ENCODE results near the gene GPC6. TPM values are rescaled to one million over a fixed set of nuclear protein-coding genes. Genes with fewer than 3 reads are reported as not detected.

GPC6 gene
- total and polyA plus RNA-seq, 9 of the 15 experiments (the other 6 are each of a cell fraction or from before 2014, with no cell fraction given) = under 0.01 to 0.20 (median 0.01) TPM; not detected in 4

- TF ChIP-seq KDM1A (IDR thresholded peaks at IDR 0.05) (no peak), ZNF316 (IDR thresholded peaks at IDR 0.05) (peak; percentile 30; the same call in 1 of the 2 replicates), MAFF (IDR thresholded peaks at IDR 0.05; ENCODE audit: low read length) (peak; percentile 46)
Measured at GRCh38 chr13:93637852-93638251, 411.2 kb downstream of the GPC6 start (continued).

- Histone ChIP-seq H3K9me1 (ENCODE audit: control insufficient read depth, insufficient read depth, low read length) (no peaks in the 10 kb centered on the region), H3K4me1 (replicated peaks in 1 of 2; ENCODE audit: control insufficient read depth in 2 of 2, insufficient read depth in 2 of 2, low read length in 2 of 2) (no peaks in the 10 kb centered on the region), H3K27ac (ENCODE audit: extremely low read depth, low read depth, low read length) (no peak overlapping the region), H3K4me2 (ENCODE audit: insufficient read depth, low read length) (no peak overlapping the region), H3K4me3 (no peak overlapping the region), H3K27me3 (ENCODE audit: control insufficient read depth in 2 of 2, insufficient read depth in 2 of 2, low read length in 2 of 2) (no peaks in the 10 kb centered on the region), H3K79me2 (ENCODE audit: control insufficient read depth, insufficient read depth, low read length) (no peaks in the 10 kb centered on the region), H3K9me3 (replicated peaks; ENCODE audit: control insufficient read depth, insufficient read depth, low read depth, low read length) (no peaks in the 10 kb centered on the region), H4K20me1 (replicated peaks; ENCODE audit: control insufficient read depth, insufficient read depth, low read length) (no peaks in the 10 kb centered on the region), H3K9ac (ENCODE audit: insufficient read depth in 1 of 2, low read depth in 2 of 2, low read length in 2 of 2) (no peak overlapping the region), H3K36me3 (ENCODE audit: control insufficient read depth, insufficient read depth, low read length) (no peaks in the 10 kb centered on the region), H2AFZ (ENCODE audit: low read depth, low read length) (no peak overlapping the region)
- no peak for FAIRE-seq
- in situ Hi-C loops (cut with MboI) (no loop called here), intact Hi-C loops (cut with micrococcal nuclease) (no loop called here)
- no peak for ATAC-seq
- no CpG with 5 or more reads among the region's 1 CpG for WGBS (ENCODE audit: insufficient coverage, low coverage, missing lambda C conversion rate)
- BruUV-seq (replicated peaks) = no TSS peak
- TF ChIP-seq MAFK (IDR thresholded peaks at IDR 0.05; ENCODE audit: low read length) = no peak
- TF ChIP-seq TSC22D4 (tag; IDR thresholded peaks at IDR 0.05) = no peak
- TF ChIP-seq SMAD4 (CRISPR knock-in tag; conservative IDR thresholded peaks at IDR 0.05) = no peak
- no peak for TF ChIP-seq ZNF511 (CRISPR knock-in tag; IDR thresholded peaks at IDR 0.05)
- TF ChIP-seq MTA1 (IDR thresholded peaks at IDR 0.05; ENCODE audit: borderline replicate concordance) = no peak
- TF ChIP-seq JUNB (CRISPR knock-in tag; conservative IDR thresholded peaks at IDR 0.05) = no peak
- TF ChIP-seq HMBOX1 (IDR thresholded peaks at IDR 0.05) = no peak
- TF ChIP-seq HDAC3 (IDR thresholded peaks at IDR 0.05; ENCODE audit: borderline replicate concordance, partially characterized antibody) = no peak
- no peak for TF ChIP-seq ZBTB17 (CRISPR knock-in tag; IDR thresholded peaks at IDR 0.05)
- no peak for TF ChIP-seq ZBTB7A (IDR thresholded peaks at IDR 0.05; ENCODE audit: borderline replicate concordance, control insufficient read depth, low read depth, low read length)
- POLR2A ChIA-PET = no interaction called here
- no peak for DNase-seq (ENCODE audit: extremely low read depth in 1 of 4, low spot score in 3 of 4)
- CTCF ChIA-PET (ENCODE audit: low intra/inter-chr PET ratio) = no interaction called here
Measured at GRCh38 chr13:93640452-93640851, 413.8 kb downstream of the GPC6 start.
